H9 (cell line): ENCODE measurements around the gene FLT1. TPM values are rescaled to one million over a fixed set of nuclear protein-coding genes. Genes with fewer than 3 reads are reported as not detected.

Experiments used
- DNase-seq: peaks from one replicate; pipeline ENCODE4 v3.0.0-alpha.2; 2017
- H2AFZ ChIP-seq: one replicate; pipeline ENCODE4 v1.6.1; 2013; ENCODE audit warnings: mild to moderate bottlenecking, low read length, control low read depth, moderate library complexity
- H2AK5ac ChIP-seq: 2 replicates; pipeline ENCODE4 v1.6.1; 2013; ENCODE audit warnings: low read length, control low read depth, mixed read lengths; ENCODE audit not compliant: insufficient read length
- H2BK120ac ChIP-seq: one replicate; pipeline ENCODE4 v1.6.1; 2013; ENCODE audit warnings: low read depth, mild to moderate bottlenecking, low read length, control low read depth, inconsistent platforms; ENCODE audit not compliant: poor library complexity, severe bottlenecking
- H2BK12ac ChIP-seq: 2 replicates; pipeline ENCODE4 v1.6.1; 2013; ENCODE audit warnings: low read length, control low read depth, mixed read lengths, low read depth; ENCODE audit not compliant: insufficient read length
- H2BK15ac ChIP-seq: 2 replicates; pipeline ENCODE4 v1.6.1; 2013; ENCODE audit warnings: low read depth, low read length, control low read depth
- H2BK20ac ChIP-seq: one replicate; pipeline ENCODE4 v1.6.1; 2013; ENCODE audit warnings: low read depth, mild to moderate bottlenecking, low read length, control low read depth, inconsistent platforms; ENCODE audit not compliant: poor library complexity, severe bottlenecking
- H2BK5ac ChIP-seq: 2 replicates; pipeline ENCODE4 v1.6.1; 2013; ENCODE audit warnings: low read length, control low read depth, mixed read lengths; ENCODE audit not compliant: insufficient read length
- H3K14ac ChIP-seq: 2 replicates; pipeline ENCODE4 v1.6.1; 2013; ENCODE audit warnings: low read length, control low read depth; ENCODE audit not compliant: insufficient read depth
- H3K18ac ChIP-seq: 2 replicates; pipeline ENCODE4 v1.6.1; 2013; ENCODE audit warnings: low read depth, mild to moderate bottlenecking, mixed read lengths, low read length, control low read depth; ENCODE audit not compliant: insufficient read length
- H3K23ac ChIP-seq: 2 replicates; pipeline ENCODE4 v1.6.1; 2013; ENCODE audit warnings: low read length, control low read depth, mixed read lengths, low read depth; ENCODE audit not compliant: insufficient read length
- H3K23me2 ChIP-seq: 2 replicates; pipeline ENCODE4 v1.6.1; 2013; ENCODE audit warnings: low read depth, mild to moderate bottlenecking, mixed read lengths, low read length, control low read depth; ENCODE audit not compliant: insufficient read length, poor library complexity, severe bottlenecking
- H3K27ac ChIP-seq: 2 replicates; pipeline ENCODE4 v1.5.1; 2013; ENCODE audit warnings: low read length, control low read depth, mixed read lengths, low read depth; ENCODE audit not compliant: insufficient read length
- H3K27me3 ChIP-seq: 2 replicates; pipeline ENCODE4 v1.6.1; 2013; ENCODE audit warnings: low read length, control low read depth, inconsistent platforms; ENCODE audit not compliant: insufficient read depth
- H3K4ac ChIP-seq: 2 replicates; pipeline ENCODE4 v1.6.1; 2013; ENCODE audit warnings: low read depth, mild to moderate bottlenecking, control low read depth, inconsistent platforms, low read length, moderate library complexity
- H3K4me1 ChIP-seq: 2 replicates; pipeline ENCODE4 v1.6.1; 2013; ENCODE audit warnings: low read length, control low read depth, inconsistent platforms; ENCODE audit not compliant: insufficient read depth
- H3K4me2 ChIP-seq: 2 replicates; pipeline ENCODE4 v1.6.1; 2013; ENCODE audit warnings: low read length, control low read depth, mixed read lengths; ENCODE audit not compliant: insufficient read length, insufficient read depth
- H3K56ac ChIP-seq: 2 replicates; pipeline ENCODE4 v1.6.1; 2013; ENCODE audit warnings: low read depth, mild to moderate bottlenecking, mixed read lengths, low read length, control low read depth; ENCODE audit not compliant: insufficient read length
- H3K79me1 ChIP-seq: 2 replicates; pipeline ENCODE4 v1.6.1; 2013; ENCODE audit warnings: low read depth, mild to moderate bottlenecking, moderate library complexity, low read length, control low read depth, inconsistent platforms; ENCODE audit not compliant: insufficient read depth, poor library complexity, severe bottlenecking
- H3K79me2 ChIP-seq: 2 replicates; pipeline ENCODE4 v1.6.1; 2013; ENCODE audit warnings: low read length, control low read depth, inconsistent platforms; ENCODE audit not compliant: insufficient read depth
- H3K9ac ChIP-seq: 2 replicates; pipeline ENCODE4 v1.6.1; 2013; ENCODE audit warnings: low read length, control low read depth, mixed read lengths; ENCODE audit not compliant: insufficient read length; ENCODE audit errors: extremely low read depth
- H3K9me3 ChIP-seq: one replicate; pipeline ENCODE4 v1.6.1; 2013; ENCODE audit warnings: low read depth, low read length, inconsistent platforms; ENCODE audit not compliant: control insufficient read depth
- H3T11ph ChIP-seq: one replicate; pipeline ENCODE4 v1.6.1; 2013; ENCODE audit warnings: mild to moderate bottlenecking, low read length, control low read depth, inconsistent platforms
- H4K20me1 ChIP-seq: one replicate; pipeline ENCODE4 v1.6.1; 2013; ENCODE audit not compliant: control insufficient read depth, insufficient read length, insufficient read depth
- H4K5ac ChIP-seq: 2 replicates; pipeline ENCODE4 v1.6.1; 2013; ENCODE audit warnings: low read depth, mild to moderate bottlenecking, mixed read lengths, low read length, control low read depth; ENCODE audit not compliant: insufficient read length
- H4K8ac ChIP-seq: replicated peaks from 2 replicates; pipeline ENCODE4 v1.6.1; 2013; ENCODE audit warnings: low read length, control low read depth, mixed read lengths, low read depth; ENCODE audit not compliant: insufficient read length
- H4K91ac ChIP-seq: 2 replicates; pipeline ENCODE4 v1.6.1; 2013; ENCODE audit warnings: low read depth, mild to moderate bottlenecking, moderate library complexity, mixed read lengths, low read length, control low read depth; ENCODE audit not compliant: insufficient read length
- H3K27ac Mint-ChIP-seq, 3 experiments: 2 replicates in 2 of 3; 3 replicates in 1 of 3; pipeline ENCODE4 v1.8.0; 2020 to 2021; ENCODE audit warnings: mixed read lengths in 3 of 3, mild to moderate bottlenecking in 1 of 3, moderate library complexity in 1 of 3
- H3K27me3 Mint-ChIP-seq: 2 replicates; pipeline ENCODE4 v1.8.0; 2021; ENCODE audit warnings: low read depth, mild to moderate bottlenecking, moderate library complexity, mixed read lengths
- H3K36me3 Mint-ChIP-seq, 3 experiments: 2 replicates in 2 of 3; 3 replicates in 1 of 3; pipeline ENCODE4 v1.8.0; 2020 to 2021; ENCODE audit warnings: low read depth in 3 of 3, mixed read lengths in 3 of 3; ENCODE audit not compliant: insufficient read depth in 1 of 3
- H3K4me1 Mint-ChIP-seq, 2 experiments: 2 replicates each; pipeline ENCODE4 v1.8.0; 2020; ENCODE audit warnings: mixed read lengths in 2 of 2
- H3K4me3 Mint-ChIP-seq, 2 experiments: 2 replicates in 1 of 2; 3 replicates in 1 of 2; pipeline ENCODE4 v1.8.0; 2020 to 2021; ENCODE audit warnings: mild to moderate bottlenecking in 2 of 2, mixed read lengths in 2 of 2, moderate library complexity in 1 of 2
- H3K9me3 Mint-ChIP-seq, 2 experiments: 2 replicates in 1 of 2; 3 replicates in 1 of 2; pipeline ENCODE4 v1.8.0; 2020; ENCODE audit warnings: mild to moderate bottlenecking in 2 of 2, mixed read lengths in 2 of 2, moderate library complexity in 1 of 2
- CTCF ChIP-seq: fragments of 200-600 bp; sonication (generic); conservative IDR thresholded peaks from 3 replicates; pipeline ENCODE4 v1.8.0; 2021; ENCODE audit warnings: antibody characterized with exemption, mild to moderate bottlenecking
- total RNA-seq: library from RNA; stranded (reverse); gene quantifications from 2 replicates; pipeline ENCODE4 v1.2.1, GENCODE V29; 2021

FLT1 gene
- total RNA-seq, 1 experiment from 2014 or later, result 84.1 TPM

GRCh38 chr13:28457521-28457920 is 37.4 kb downstream of the FLT1 start:
- Mint-ChIP-seq H3K36me3 (peaks cover 67 to 79% (median 74%) of the 10 kb centered on the region in 3 experiments), H3K27ac (peak overlapping the region in 2 of 3 experiments; percentile 46 to 77; a peak in 3 of 7 replicates)

More at GRCh38 chr13:28457521-28457920, 37.4 kb downstream of the FLT1 start:
- peaks cover 8% of the 10 kb centered on the region; the same call in 1 of the 2 replicates for H3K4me1 ChIP-seq
- H2AK5ac ChIP-seq, result no peak overlapping the region
- no peak overlapping the region for H2AFZ ChIP-seq
- H3K9ac ChIP-seq, result no peak overlapping the region
- peak overlapping the region; percentile 80 for H3K27ac ChIP-seq
- no peaks in the 10 kb centered on the region for H4K20me1 ChIP-seq
- H3K4ac ChIP-seq, result no peak overlapping the region
- Mint-ChIP-seq H3K27me3 (no peaks in the 10 kb centered on the region), H3K9me3 (peaks cover 0 to 2% of the 10 kb centered on the region in 2 experiments; a peak in 1 of 5 replicates), H3K4me1 (peaks cover 43 to 48% of the 10 kb centered on the region in 2 experiments), H3K4me3 (no peak overlapping the region)
- H3K79me1 ChIP-seq, result peaks cover under 1% of the 10 kb centered on the region
- H3T11ph ChIP-seq, result no peak overlapping the region
- no peaks in the 10 kb centered on the region for H3K9me3 ChIP-seq
- H3K79me2 ChIP-seq, result 0 out of 2 replicates have a peak, but pooled peaks cover 4% of the 10 kb centered on the region
- H2BK12ac ChIP-seq, result no peak overlapping the region
- no peak overlapping the region for H2BK5ac ChIP-seq
- no peak overlapping the region for H2BK20ac ChIP-seq
- no peak overlapping the region for H4K8ac ChIP-seq
- no peak overlapping the region for H2BK15ac ChIP-seq
- DNase-seq, result no peak
- no peaks in the 10 kb centered on the region for H3K27me3 ChIP-seq
- no peak overlapping the region for H3K4me2 ChIP-seq
- no peak overlapping the region for H4K91ac ChIP-seq
- H3K23me2 ChIP-seq, result no peaks in the 10 kb centered on the region
- H3K18ac ChIP-seq, result no peak overlapping the region
- H3K56ac ChIP-seq, result no peak overlapping the region
- no peak for TF ChIP-seq CTCF
- no peak overlapping the region for H4K5ac ChIP-seq
- H3K14ac ChIP-seq, result no peak overlapping the region
- H2BK120ac ChIP-seq, result no peak overlapping the region
- no peak overlapping the region for H3K23ac ChIP-seq
